C4-2B (cell line): ENCODE measurements around the gene NCAPG2.

Source experiments
- CTCF ChIP-seq: fragments of 450-650 bp; conservative IDR thresholded peaks from 2 replicates; pipeline ENCODE4 v1.5.1; 2017; ENCODE audit warnings: mild to moderate bottlenecking
- ZFX ChIP-seq: fragments of 450-650 bp; IDR thresholded peaks from 2 replicates; pipeline ENCODE4 v1.6.1; 2017

- TF ChIP-seq CTCF (no peak), ZFX (no peak)
Observed at GRCh38 chr7:158748335-158748734, 43.7 kb upstream of the NCAPG2 start.
